AG09319 (cell line): ENCODE data around the gene C18orf63.

ENCODE experiments used
- DNase-seq: peaks from one replicate; pipeline ENCODE4 v3.0.0-alpha.2; 2010; ENCODE audit warnings: low read depth; ENCODE audit errors: extremely low read depth
- CTCF ChIP-seq: IDR thresholded peaks from 2 replicates; pipeline ENCODE4 v1.5.1; 2011; ENCODE audit warnings: low read depth, mild to moderate bottlenecking, inconsistent platforms, low read length, moderate library complexity

C18orf63 gene

GRCh38 chr18:74275736-74276135 is 39.9 kb upstream of the C18orf63 start:
- no peak for DNase-seq
- TF ChIP-seq CTCF = no peak

GRCh38 chr18:74276609-74277008 is 39.0 kb upstream of the C18orf63 start:
- no peak for DNase-seq

GRCh38 chr18:74277296-74277695 is 38.3 kb upstream of the C18orf63 start:
- no peak for TF ChIP-seq CTCF
- no peak for DNase-seq

More at GRCh38 chr18:74276609-74277008, 39.0 kb upstream of the C18orf63 start:
- no peak for TF ChIP-seq CTCF

- TF ChIP-seq CTCF = no peak
- no peak for DNase-seq
These were observed 37.6 kb upstream of the C18orf63 start for GRCh38 chr18:74278058-74278457.

GRCh38 chr18:74278983-74279382 is 36.7 kb upstream of the C18orf63 start:
- TF ChIP-seq CTCF = no peak
- no peak for DNase-seq

GRCh38 chr18:74281011-74281979 is 34.3 kb upstream of the C18orf63 start:
- no peak for TF ChIP-seq CTCF
- no peak for DNase-seq

- no peak for TF ChIP-seq CTCF
- DNase-seq = no peak
These were observed 33.5 kb upstream of the C18orf63 start for GRCh38 chr18:74281980-74282754.
